D341Med (cell line): ENCODE measurements around the gene ARHGAP24.

Source experiments
- DNase-seq: peaks from one replicate; pipeline ENCODE4 v3.0.0; 2012; ENCODE audit warnings: low spot score

ARHGAP24 gene

DNA sequence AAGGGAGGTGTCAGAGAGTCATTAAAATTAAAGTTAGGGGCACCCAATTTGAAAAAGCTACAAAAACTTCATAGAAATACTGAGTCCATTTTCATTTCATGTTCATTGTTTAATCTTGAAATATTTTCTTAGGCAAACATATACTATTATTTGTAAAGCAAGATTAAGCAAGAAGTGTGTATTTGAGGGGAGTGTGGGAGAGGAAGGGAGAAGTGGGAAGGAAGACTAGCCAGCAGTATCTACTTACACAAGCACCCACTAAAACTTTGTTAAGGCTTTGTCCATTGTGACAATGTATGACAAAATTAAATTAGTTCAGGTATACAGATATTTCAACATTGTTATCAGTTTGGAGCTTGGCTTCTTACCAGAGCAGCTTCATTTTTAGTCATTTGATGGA, 222.9 kb downstream of the ARHGAP24 start:
- no peak for DNase-seq

DNA sequence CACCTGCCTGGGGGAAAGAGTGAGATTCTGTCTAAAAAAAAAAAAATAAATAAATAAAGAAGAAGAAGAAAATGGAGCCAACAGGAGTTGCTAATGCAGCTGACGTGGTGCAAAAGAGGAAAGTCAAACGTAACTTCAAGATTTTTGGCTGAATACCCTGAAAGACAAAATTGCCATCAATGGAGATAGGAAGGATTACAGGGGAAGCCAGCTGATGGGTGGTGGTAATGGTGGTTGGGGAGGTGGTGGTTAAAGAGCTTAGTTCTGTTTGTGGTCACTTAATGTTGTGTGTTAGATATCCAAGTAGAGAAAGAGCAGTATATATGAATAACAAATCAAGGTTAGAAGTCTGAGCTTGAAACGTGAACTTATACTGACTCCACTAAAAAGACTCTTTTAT, 225.4 kb downstream of the ARHGAP24 start:
- DNase-seq = no peak

DNA sequence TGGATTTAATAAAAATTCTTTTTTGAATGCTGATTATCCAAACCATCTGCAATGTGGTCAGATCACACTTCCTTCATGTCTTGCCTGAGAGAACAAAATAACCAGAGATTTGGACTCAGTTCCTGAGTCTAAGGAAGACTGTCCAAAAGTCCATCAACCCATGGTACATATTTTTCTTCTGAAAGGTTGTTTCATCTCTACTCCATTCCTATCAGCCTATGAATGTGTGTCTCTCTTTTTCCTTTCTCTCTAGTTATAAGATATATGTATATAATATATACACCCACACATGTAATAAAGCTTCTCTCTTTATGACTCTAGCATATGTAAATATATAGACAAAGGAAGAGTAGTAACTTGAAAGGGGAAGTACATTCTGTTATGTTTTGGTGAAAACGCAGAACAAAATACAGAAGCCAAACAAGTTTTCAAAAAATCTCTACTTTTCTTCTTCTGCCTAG, 226.9 kb downstream of the ARHGAP24 start:
- no peak for DNase-seq

DNA sequence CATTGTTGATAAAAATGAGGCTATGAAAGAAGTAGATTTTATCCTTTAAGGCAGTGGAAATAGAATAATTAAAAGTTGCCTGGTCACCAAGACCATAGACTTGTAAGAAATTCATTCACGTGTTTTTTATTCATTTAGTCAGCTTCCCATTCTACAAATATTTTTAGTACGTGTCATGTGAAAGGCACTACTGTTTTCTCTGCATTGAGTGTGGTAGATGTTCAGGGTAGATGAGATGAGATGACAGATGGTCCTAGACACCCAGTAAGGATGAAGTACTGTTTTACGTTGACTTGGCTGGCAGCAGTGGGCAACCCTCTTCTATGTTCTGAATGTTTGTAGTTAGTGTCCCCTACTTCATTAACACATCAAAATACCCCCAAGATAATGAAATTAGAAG, 228.1 kb downstream of the ARHGAP24 start:
- DNase-seq = no peak

DNA sequence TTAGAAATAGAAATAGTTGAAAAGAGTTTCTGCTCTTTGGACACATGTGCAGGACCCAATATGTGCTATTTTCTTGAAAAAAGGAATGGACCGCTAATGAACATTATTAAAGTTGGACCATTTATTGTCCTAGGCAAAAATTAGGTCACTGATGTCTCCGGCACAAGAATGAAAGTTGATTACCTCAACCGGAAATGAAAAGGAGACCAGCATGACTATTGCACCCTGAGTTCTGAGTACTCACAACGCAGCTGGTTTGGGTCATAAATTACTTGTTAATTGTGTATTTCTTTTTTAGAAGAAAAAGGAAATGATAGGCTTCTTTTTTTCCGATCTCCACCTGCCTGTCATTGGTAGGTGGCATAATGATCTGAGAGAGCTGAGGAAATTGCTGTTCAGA, 232.7 kb downstream of the ARHGAP24 start:
- no peak for DNase-seq

DNA sequence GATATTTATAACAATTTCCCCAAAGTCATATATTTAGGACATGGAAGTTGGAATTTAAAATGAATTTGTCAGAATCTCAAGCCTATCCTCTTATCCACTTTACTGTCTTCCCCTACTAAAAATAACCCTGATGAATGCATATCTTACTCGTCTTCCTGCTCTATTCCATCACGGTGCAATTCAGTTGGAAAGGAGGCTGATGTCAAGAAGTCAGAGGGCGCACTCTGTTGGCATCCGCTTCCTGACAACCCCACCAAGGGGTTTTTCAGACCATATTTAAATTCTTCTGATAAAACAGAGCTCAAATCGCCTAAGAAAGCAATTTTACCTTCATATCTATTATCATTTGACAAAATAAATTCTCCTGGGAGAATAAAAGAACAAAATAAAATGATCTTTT, 233.5 kb downstream of the ARHGAP24 start:
- peak; percentile 24 for DNase-seq

DNA sequence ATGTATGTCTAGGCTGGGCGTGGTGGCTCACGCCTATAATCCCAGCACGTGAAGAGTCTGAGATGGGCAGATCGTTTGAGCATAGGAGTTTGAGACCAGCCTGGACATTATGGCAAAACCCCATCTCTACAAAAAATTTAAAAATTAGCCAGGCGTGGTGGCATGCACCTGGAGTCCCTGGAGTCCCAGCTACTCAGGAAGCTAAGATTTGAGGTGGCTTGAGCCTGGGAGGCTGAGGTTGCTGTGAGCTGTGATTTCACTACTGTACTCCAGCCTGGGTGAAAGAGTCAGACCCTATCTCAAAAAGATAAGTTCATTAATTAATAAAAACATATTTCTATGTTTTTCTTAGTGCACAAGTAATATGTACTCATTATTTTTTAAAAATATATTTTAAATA, 238.1 kb downstream of the ARHGAP24 start:
- no peak for DNase-seq

DNA sequence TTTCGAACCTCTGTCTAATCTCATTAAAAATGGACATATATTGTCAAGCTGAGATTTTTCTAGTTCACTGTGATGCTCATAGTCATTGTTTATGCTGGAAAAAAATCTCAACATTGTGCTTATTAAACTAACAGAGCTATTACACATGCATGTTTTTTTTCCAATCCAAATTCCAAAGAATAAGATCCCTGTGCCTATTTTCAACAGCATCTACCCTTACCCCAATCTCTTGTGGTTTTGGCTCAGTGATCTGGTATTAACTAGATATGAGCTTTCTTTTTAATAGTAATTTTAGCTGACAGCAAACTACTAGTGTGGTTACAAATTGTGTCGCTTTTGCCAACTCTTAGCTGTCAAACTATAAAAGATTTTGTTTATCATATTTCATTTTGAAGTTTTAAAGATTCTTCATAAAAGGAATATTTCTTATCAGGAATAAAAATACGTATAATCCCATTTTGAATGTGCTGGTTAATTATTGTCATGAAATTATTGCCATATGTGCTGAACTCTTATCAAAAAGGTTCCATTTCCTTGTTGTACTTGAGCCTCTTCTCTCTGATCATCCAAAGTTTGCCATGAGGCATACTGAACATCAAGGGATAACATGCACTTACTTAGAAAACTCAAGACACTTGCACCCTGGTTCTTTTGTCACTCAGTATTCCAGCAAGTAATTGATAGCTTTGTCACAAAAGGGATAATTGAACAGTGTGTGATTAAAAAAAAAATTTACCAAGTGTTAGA, 241.2 kb downstream of the ARHGAP24 start:
- no peak for DNase-seq

DNA sequence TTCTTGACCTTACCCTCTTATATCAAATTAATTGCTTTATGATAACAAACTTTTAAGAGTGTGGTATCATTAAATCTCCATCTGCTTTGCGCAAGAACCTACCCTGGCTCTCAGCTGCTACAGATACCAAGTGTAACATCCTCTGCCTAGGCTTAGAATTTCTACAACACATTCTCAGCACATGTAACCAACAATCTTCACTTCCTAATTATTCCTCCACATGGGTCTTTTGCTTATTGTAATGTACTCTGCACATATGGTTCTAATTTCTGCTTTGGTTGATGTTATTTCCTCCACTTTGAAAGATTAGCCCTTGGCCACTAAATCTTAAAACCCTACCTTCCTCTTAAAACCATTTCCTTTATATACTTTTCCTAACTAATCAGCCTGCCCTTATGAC, 242.4 kb downstream of the ARHGAP24 start:
- DNase-seq = no peak

DNA sequence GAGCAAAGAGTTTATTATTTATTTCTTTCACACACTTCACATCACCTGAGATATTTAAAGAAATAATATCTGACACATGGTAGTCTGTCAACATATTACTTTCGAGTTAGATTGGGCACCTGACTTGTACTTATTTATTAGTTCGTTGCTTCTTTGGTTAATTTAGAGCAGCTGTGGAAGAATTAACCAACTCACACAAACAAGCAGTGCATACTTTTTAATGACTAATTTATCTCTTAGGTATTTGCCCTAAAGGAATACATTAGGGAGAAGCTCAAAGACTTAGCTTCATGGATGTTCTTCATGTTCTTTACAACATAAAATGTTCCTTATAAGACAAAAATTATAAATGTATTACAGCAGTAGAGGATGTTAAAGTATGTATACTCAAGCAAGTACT, 242.9 kb downstream of the ARHGAP24 start:
- DNase-seq = no peak

DNA sequence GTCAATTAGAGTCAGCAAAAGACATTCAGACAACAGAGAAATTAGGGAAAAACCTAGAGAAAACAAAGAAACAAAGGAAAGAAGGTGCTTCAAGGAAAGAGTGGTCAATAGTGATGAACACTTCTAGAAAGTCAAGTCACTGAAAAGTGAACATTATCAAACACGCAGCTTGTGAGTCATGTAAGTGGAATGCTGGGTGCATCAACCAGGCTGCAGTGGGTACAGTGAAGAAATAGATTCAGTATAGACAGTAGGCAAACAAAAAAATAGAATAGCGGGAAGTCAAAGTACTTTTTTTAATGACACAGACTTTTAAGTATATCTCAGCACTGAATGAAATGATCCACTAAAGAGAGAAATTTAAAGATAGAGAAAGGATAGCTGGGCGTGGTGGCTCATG, 245.8 kb downstream of the ARHGAP24 start:
- no peak for DNase-seq

DNA sequence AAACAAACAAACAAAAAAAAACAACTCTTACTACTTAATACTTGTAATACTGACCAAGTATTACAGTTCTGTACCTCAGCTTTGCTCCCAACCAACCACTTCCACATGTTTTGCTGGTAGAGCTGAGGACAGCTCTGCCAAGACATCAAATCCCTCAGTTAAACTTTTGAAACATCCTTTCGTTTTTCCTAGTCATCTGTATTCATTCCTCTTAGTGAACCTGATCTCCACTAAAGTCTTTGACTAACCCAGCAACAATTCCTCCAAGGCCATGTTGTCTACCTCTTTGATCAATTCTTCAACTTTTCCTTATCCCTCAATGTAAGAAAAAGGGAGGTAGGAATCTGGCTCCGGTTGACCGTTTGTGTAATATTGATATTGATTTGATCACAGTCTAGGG, 247.5 kb downstream of the ARHGAP24 start:
- DNase-seq = no peak

DNA sequence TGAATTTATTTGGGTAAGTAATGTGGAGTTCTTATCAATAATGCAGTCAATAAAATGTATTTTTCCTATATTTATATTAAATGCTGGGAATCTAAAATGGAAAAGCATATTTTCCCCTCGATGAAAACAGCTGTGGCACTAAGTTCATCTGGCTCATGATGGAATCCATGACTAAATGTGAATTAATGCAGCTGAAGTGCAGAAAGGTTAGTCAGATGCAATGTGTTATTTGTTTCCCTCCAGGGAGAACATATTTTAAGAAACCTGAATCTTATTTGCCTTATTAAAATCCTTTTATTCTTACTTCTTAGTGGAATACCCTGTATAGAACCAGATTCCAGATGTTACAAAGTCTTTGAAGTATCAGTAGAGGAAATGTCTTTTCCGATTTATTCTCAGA, 247.9 kb downstream of the ARHGAP24 start:
- no peak for DNase-seq

DNA sequence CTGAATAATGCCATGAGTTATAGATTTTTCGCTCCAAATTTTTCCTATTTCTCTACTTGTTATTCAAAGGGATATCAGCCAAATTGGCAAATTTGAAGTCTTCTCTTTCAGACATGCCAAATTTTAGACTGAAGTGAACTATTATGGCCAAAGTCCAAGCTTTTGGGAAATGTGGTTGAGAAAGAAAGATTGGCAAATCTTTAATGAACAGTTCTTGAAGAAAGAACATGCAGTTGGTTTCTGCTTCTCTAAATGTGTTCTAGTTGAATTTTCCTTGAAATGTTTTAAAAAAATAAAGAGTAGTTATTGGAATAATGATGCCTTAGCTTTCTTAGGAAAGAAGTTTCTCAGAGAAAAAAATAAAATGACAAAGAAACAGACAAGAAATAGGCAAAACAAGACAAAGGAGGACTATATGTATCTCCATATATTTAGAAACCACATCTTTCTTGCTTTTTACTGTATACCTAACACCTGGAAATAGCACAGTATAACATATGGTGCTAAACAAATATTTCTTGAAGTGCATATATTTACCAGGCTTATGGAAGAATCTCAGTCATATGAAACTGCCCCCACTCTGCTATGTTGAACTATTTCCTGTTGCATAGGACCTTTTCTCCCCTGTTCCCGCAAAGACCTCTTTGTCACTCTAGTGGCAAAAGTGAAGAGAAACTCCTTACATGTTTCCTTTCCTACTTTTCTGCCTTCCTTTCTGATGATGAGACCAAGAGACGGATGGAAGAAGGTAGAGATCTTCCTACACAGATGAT, 250.0 kb downstream of the ARHGAP24 start:
- no peak for DNase-seq

DNA sequence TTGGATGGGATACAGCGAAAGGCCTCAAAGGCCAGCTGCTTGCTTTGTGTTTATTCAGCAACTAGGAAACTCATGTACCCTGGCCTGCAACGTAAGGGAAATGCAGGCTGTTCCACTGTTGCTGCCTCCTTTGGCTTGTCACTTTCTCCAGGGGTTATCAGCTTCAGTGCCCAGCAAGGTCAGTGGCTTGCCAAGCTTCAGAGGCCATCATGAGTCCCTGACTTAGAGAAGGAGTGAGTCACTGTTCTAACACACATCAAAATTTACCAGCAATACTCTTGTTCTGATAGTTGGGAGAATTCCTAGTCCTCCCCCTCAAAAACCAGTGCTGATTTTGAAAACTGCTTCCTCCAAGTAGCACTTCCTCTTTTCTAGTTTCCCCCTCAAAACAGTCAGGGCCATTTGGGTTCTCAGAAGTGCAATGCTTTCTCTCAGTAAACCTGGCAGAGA, 250.8 kb downstream of the ARHGAP24 start:
- no peak for DNase-seq

DNA sequence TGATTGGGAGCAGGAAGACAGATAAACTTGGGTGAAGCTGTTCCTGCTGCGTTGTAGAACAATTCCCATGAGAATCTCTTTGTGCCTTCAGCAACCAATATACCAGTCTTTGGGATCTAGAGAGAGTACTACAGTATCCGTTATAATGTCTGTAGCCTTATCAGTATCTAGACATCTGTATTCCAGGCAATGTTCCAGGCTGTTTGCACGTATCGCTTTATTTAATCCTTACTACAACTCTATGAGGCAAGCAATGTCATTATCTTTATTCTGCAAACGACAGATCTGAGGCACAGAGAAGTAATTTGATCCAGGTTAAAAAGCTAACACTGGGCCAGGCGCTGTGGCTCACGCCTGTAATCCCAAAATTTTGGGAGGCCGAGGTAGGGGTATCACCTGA, 251.6 kb downstream of the ARHGAP24 start:
- DNase-seq = no peak

DNA sequence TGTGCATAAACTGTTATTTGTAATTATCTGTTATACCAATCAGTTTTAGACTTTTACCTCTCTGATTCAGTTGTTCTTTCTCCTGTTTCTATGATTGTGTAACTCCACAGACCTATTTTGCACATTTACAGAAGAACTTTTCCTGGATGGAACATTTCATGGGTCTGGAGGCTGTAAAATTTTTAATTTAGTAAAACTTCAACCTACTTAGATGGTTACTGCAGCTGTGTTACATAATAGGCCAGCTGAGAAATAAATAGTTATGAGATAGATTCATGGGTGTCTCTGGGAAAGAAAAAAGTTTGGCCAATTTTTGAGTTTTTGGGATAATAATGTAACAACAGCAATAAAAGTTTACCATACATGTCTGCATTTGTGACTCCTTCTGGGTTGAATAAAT, 253.5 kb downstream of the ARHGAP24 start:
- no peak for DNase-seq

DNA sequence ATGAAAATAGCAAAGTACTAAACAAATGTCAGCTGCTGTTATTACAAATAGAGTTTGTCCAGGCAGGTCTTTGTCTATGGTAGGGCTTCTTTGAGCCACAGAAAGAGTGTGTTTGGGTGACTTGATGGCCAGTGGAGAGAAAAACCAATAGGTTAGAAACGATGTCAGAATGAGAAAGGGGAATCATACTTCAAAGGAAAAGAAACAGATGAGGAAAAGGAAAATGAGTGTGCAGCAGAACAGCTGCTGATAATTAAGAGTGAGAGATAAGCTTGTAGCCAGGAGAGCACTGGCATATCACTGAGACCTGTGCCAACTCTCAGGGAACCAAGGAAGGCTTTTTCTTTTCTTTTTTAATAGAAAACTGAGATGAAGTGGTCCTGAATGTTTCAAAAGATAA, 257.2 kb downstream of the ARHGAP24 start:
- no peak for DNase-seq

DNA sequence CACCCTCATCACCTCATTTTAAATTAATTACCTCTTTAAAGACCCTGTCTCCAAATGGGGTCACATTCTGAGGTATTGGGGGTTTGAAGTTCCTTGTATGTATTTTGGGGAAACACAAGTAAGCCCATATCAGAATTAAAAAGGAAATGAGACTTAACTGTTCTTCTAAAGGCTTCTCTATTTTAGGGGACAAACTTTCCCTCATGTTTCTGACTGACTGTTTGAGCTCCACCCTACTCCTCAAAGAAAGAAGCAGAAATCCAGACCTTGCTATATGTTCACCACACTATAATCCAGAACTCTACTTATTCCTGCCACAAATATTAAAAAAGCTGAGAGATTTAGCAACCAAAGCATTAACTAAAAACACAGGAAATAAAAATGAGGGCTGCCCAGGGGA, 258.8 kb downstream of the ARHGAP24 start:
- DNase-seq = no peak

DNA sequence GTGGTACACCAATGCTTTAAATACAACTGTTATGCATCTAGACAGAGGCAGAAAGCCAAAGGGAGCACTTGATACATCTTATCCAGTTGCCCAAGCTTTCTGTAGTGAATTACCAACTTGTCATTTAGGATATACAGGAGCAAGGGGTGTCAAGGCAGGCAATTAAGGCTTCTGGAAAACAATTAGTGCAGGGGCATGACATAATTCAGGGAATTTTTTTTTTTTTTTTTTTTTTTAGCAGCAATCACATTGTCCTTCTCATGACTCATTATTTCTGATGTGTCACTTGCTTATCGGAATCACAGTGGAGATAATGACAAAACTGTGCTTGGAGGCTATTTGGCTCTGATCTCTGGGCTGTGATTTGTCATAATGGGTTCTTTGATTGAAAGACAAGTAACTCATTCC, 259.5 kb downstream of the ARHGAP24 start:
- DNase-seq = no peak

DNA sequence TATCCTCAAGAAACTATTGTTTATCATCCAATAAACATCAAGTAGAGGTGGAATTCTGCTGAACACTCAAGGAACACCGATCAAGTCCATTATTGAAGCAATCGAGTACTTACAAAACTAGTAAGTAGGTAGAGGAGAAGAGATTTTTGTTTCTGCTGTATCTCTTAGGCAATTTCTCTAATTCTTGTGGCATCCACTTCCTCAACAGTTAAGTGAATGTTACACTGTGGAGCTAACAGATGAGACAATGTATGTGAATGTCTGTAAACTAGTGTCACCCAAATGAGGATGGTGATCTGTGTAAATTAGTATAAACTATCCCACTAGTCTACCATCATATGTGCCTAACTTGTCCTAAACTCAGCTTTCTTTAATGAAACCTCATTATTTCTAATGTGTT, 261.6 kb downstream of the ARHGAP24 start:
- DNase-seq = no peak

DNA sequence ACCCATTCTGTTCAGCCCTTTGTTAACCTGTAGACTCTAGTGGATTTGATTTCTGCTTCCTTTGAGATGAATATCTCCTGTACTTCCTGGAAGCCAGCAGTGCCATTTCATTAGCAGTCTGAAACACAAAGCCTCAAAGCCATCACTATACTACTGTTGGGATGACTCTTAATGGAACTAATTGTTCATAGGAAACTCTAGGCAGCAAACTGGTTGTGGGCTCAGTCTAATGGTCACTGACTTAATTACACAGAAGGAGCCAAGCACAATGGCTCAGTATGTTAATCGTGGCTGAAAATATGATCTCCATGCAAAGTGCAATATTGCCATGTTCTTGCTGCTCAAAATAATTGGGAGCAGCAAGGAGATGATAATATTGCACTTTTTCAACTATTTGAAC, 262.3 kb downstream of the ARHGAP24 start:
- no peak for DNase-seq

DNA sequence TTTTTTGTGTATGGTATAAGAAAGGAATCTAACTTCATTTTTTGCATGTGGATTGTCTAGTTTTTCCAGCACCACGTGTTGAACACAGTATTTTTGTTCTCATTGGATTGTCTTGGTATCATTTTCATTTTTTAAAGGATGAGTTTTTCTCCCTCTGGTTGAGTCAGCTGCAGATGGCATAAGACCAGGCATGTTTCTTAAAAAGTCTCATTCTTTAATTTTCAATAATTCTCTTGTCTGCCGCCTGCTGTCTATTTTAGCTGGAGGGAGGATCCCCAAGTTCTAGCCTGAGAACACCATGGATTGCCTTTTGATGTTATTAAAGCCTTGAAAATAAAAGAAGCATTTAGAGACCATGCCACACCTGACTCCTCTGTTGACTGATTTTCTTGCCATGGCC, 263.8 kb downstream of the ARHGAP24 start:
- DNase-seq = no peak

DNA sequence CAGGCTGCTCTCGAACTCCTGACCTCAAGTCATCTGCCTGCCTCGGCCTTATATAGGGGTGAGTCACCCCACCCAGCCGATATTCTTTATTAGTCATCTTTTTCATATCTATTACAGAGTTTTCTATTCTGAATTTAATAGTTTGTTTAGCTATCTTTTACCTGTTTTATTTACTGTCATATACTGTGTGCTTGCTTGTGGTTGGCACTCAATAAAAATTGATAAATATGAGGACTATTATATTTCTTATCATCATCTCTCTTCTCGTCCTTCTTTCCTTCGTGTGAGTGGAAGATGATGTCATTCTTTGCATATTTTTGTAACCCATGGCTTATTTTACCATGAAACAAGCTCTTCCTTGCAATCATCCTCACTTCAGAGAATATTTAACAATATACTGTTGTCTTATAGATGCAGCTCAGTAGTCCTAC, 265.5 kb downstream of the ARHGAP24 start:
- DNase-seq = no peak
